SH-SY5Y (cell line): ENCODE measurements around the gene SORCS1.

Source experiments
- GATA2 ChIP-seq: IDR thresholded peaks from 2 replicates; pipeline ENCODE4 v1.6.1; 2011; ENCODE audit warnings: mild to moderate bottlenecking, low read depth, low read length
- GATA3 ChIP-seq: IDR thresholded peaks from 2 replicates; pipeline ENCODE4 v1.6.1; 2011; ENCODE audit warnings: low read depth, mild to moderate bottlenecking, low read length, moderate library complexity

SORCS1 gene

GRCh38 chr10:106637873-106638272 lies 526.6 kb downstream of the SORCS1 start:
- TF ChIP-seq GATA2 (no peak), GATA3 (no peak)

GRCh38 chr10:106636766-106637491 lies 527.6 kb downstream of the SORCS1 start:
- TF ChIP-seq GATA2 = no peak

- no peak for TF ChIP-seq GATA3
- TF ChIP-seq GATA2 = no peak
These were observed 528.6 kb downstream of the SORCS1 start for GRCh38 chr10:106635947-106636346.

- TF ChIP-seq GATA3 = no peak
- no peak for TF ChIP-seq GATA2
These were observed 533.3 kb downstream of the SORCS1 start for GRCh38 chr10:106631016-106631702.

- TF ChIP-seq GATA3 (no peak), GATA2 (no peak)
These were observed 538.1 kb downstream of the SORCS1 start for GRCh38 chr10:106626371-106626770.

- TF ChIP-seq GATA2 (no peak), GATA3 (no peak)
These were observed 538.8 kb downstream of the SORCS1 start for GRCh38 chr10:106625751-106626150.

- TF ChIP-seq GATA3 (no peak), GATA2 (no peak)
These were observed 545.2 kb downstream of the SORCS1 start for GRCh38 chr10:106619346-106619745.

- TF ChIP-seq GATA3 (no peak), GATA2 (no peak)
These were observed 545.9 kb downstream of the SORCS1 start for GRCh38 chr10:106618646-106619045.

GRCh38 chr10:106615081-106615480 lies 549.4 kb downstream of the SORCS1 start:
- TF ChIP-seq GATA2 (no peak), GATA3 (no peak)

- no peak for TF ChIP-seq GATA3
- no peak for TF ChIP-seq GATA2
These were observed 550.2 kb downstream of the SORCS1 start for GRCh38 chr10:106614293-106614692.

- TF ChIP-seq GATA3 (no peak), GATA2 (no peak)
These were observed 552.1 kb downstream of the SORCS1 start for GRCh38 chr10:106612381-106612780.

GRCh38 chr10:106609470-106610266 lies 554.8 kb downstream of the SORCS1 start:
- TF ChIP-seq GATA2 = no peak
- no peak for TF ChIP-seq GATA3

GRCh38 chr10:106608066-106608465 lies 556.4 kb downstream of the SORCS1 start:
- TF ChIP-seq GATA3 = no peak

GRCh38 chr10:106595281-106595680 lies 569.2 kb downstream of the SORCS1 start:
- TF ChIP-seq GATA3 (no peak), GATA2 (no peak)
